GM13977 (cell line): ENCODE data around the gene EPHA5.

Experiments
- DNase-seq: peaks from one replicate; pipeline ENCODE4 v3.0.0; 2012; ENCODE audit warnings: low spot score
- CTCF ChIP-seq: IDR thresholded peaks from 2 replicates; pipeline ENCODE4 v1.5.1; 2012; ENCODE audit warnings: mild to moderate bottlenecking, control low read depth; ENCODE audit not compliant: insufficient read depth; ENCODE audit errors: extremely low read depth, missing control alignments
- in situ Hi-C: fragments of 300-500 bp; cut with MboI; formaldehyde crosslinking; loops from one replicate; pipeline ENCODE4 v1.12.0; 2022; ENCODE audit warnings: low sequenced_read_pairs, low pct_unique_long_range_greater_than_20kb, mixed read lengths, inconsistent platforms; ENCODE audit not compliant: unreplicated experiment

EPHA5 gene

DNA sequence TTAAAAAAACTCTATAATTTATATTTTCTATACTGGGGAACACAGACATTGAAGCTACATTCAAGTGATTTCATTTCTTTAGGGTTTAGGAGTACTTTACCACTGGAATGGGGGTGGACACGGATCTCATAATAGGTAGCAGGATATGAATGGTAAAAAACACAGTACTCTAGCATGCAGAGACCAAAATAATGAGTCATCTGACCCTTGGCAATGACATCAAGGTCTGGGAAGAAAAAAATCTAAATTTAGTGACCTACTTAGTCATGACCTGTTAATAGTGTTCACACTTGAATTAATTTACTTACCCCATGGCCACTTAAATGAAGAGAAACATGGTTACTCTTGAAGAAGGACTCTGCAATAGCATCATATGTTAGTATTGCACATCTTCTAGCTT, 187.9 kb downstream of the EPHA5 start:
- in situ Hi-C loops = no loop called here
- DNase-seq = no peak
- TF ChIP-seq CTCF = no peak

DNA sequence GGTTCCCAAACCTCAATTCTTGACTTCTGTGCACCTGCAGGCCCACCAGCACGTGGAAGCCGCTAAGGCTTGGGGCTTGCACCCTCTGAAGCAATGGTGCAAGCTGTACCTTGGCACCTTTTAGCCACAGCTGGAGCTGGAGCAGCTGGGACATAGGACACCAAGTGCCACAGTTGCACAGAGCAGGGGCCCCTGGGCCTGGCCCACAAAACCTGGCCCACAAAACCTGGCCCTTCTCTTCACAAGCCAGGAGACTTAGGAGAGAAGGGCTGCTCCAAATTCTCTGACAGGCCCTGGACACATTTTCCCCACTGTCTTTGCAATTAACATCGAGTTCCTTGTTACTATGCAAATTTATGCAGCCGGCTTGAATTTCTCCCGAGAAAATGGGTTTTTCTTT, 197.8 kb downstream of the EPHA5 start:
- TF ChIP-seq CTCF = no peak
- DNase-seq = no peak
- in situ Hi-C loops = no loop called here

DNA sequence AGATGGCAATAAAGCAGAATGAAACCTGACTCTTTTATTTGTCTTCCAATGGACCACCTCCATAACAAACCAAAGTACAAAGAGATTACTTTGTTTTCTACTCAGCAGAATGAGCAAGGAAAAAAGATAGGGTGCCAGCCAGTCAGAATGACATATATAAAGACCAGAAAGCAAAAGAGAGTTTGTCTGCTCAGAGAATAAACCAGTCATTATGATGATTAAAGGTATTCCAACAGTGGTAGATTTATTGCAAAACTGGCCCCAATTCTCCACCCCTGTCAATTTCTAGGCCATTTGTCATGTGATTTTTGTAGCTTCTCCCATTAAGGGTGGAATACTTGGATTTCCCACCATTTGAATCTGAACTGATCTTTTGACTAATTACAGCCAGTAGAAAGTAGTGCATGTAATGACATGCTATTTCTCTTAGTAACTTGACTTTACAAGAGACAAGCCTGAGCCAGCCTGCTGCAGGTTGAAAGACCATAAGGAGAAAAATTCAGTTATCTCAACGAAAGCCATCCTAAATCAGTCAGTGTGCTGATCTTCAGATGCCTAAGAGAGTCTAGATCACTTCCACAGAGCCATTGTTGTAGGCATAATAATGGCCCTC, 203.1 kb downstream of the EPHA5 start:
- no peak for TF ChIP-seq CTCF
- no peak for DNase-seq
- in situ Hi-C loops = no loop called here

- TF ChIP-seq CTCF = no peak
- no peak for DNase-seq
- in situ Hi-C loops = no loop called here
These were observed 208.5 kb downstream of the EPHA5 start for GRCh38 chr4:65461781-65462180.

- no peak for TF ChIP-seq CTCF
- no peak for DNase-seq
- in situ Hi-C loops = no loop called here
These were observed 213.3 kb downstream of the EPHA5 start for GRCh38 chr4:65457011-65457410.

DNA sequence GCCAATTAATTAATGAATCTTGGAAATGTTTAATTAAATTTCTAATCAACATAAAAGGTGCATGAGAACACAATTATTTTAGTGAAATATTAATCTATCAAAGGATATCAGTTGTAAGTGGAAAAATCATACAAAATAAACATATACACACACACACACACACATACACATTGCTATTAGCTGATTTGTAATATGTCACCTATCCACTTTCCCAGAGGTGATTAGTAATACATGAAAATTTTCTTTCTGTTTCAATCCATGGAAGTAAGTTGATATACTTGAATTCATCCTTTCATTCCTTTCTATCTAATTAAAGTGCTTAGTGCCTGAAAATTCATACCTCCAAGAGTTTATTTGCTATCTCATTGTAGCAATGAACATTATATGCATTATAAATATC, 213.7 kb downstream of the EPHA5 start:
- in situ Hi-C loops = no loop called here
- no peak for TF ChIP-seq CTCF
- DNase-seq = no peak

DNA sequence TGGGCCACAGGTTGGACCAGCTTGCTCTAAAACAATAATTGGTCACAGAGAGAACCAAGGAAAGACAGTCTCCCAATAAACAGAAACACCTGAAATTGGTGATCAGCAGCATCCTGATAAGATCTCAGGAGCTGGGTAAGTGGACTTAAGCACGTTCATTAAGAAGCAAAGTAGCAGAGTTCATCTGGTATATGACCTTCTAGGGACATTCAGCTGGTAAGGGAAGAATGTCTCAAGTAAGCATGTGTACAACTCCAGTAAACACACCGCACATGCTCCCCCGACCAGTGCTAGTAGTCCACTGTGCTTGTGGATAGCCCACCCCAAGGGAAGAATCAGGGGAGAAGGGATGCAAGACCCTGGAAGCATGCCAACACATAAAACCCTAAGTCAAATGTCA, 216.9 kb downstream of the EPHA5 start:
- no peak for DNase-seq
- TF ChIP-seq CTCF = no peak
- in situ Hi-C loops = no loop called here
